ENCODE data around the gene NKX6-1.

The NKX6-1 gene

DNA sequence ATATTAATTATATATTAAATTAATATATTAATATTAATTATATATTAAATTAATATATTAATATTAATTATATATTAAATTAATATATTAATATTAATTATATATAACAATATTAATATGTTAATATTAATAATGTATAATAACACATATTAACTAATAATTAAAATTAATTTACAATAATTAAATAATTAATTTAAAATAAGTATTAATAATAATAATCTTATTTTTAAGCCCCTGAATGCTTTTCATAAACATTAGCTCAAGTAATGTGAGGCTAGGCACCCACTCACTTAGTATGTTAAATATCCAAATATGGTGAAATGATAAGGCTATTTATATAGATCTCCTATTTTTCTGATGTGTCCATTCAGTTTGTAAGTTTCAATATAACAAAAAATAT is 26.9 kb downstream of the NKX6-1 start:
- no peaks in the 10 kb centered on the region for H3K79me2 ChIP-seq (ENCODE audit: insufficient read depth, low read length)
- no peaks in the 10 kb centered on the region for H3K27me3 ChIP-seq (ENCODE audit: insufficient read depth, low read length, poor library complexity, severe bottlenecking)
- H2AFZ ChIP-seq (ENCODE audit: low read length), result no peak overlapping the region
- no peaks in the 10 kb centered on the region for H3K4me1 ChIP-seq (ENCODE audit: insufficient read depth, low read length, poor library complexity, severe bottlenecking)
- H3K9me2 ChIP-seq (replicated peaks; ENCODE audit: low read depth, low read length), result no peaks in the 10 kb centered on the region
- H3K9ac ChIP-seq (ENCODE audit: low read depth, low read length, poor library complexity, severe bottlenecking), result no peak overlapping the region
- no peaks in the 10 kb centered on the region for H4K20me1 ChIP-seq (ENCODE audit: insufficient read depth, low read length, poor library complexity, severe bottlenecking)
- no peaks in the 10 kb centered on the region for H3F3A ChIP-seq (ENCODE audit: low read depth)
- H3K4me2 ChIP-seq (ENCODE audit: low read depth, low read length, poor library complexity, severe bottlenecking), result no peak overlapping the region
- no peak overlapping the region for H3K4me3 ChIP-seq (ENCODE audit: low read length, poor library complexity, severe bottlenecking)
- no peak for TF ChIP-seq EZH2phosphoT487 (IDR thresholded peaks at IDR 0.05; ENCODE audit: borderline replicate concordance)
- TF ChIP-seq, protein P1, sequence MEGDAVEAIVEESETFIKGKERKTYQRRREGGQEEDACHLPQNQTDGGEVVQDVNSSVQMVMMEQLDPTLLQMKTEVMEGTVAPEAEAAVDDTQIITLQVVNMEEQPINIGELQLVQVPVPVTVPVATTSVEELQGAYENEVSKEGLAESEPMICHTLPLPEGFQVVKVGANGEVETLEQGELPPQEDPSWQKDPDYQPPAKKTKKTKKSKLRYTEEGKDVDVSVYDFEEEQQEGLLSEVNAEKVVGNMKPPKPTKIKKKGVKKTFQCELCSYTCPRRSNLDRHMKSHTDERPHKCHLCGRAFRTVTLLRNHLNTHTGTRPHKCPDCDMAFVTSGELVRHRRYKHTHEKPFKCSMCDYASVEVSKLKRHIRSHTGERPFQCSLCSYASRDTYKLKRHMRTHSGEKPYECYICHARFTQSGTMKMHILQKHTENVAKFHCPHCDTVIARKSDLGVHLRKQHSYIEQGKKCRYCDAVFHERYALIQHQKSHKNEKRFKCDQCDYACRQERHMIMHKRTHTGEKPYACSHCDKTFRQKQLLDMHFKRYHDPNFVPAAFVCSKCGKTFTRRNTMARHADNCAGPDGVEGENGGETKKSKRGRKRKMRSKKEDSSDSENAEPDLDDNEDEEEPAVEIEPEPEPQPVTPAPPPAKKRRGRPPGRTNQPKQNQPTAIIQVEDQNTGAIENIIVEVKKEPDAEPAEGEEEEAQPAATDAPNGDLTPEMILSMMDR (conservative IDR thresholded peaks at IDR 0.05; ENCODE audit: low read length), result no peak
- no peaks in the 10 kb centered on the region for H3K36me3 ChIP-seq (ENCODE audit: insufficient read depth, low read length)
- no peaks in the 10 kb centered on the region for H3K9me3 ChIP-seq (ENCODE audit: insufficient read depth, low read depth, low read length)

DNA sequence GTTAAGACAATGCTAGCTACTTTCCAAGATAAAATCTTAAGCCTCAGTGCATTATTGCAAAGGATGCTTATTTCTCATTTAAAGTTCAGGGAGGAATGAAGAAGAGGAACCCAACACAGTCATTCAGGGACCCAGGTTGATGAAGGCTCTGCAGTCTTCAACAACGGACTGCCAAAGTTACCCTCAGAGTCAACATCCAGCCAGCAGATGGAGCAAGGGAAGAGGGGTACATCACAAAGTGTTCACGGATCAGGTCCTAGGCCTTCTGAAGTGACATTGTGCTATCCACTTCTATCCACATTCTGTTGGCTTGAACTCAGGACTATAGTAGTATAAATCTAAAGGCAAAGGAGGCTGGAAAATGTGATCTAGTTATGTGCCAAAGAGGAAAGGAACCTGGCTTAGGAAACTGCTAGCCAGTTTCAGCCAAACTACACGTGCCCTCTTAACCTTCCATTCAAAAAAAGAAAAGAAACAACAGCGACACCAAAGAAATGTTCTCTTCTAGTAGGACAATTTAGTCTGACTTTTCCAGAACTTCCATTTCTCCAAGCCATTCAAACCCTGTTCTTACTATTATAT is 28.8 kb downstream of the NKX6-1 start:
- Histone ChIP-seq H2AFZ (ENCODE audit: low read length) (no peak overlapping the region), H3K79me2 (ENCODE audit: insufficient read depth, low read length) (no peaks in the 10 kb centered on the region), H3K36me3 (ENCODE audit: insufficient read depth, low read length) (no peaks in the 10 kb centered on the region), H4K20me1 (ENCODE audit: insufficient read depth, low read length, poor library complexity, severe bottlenecking) (no peaks in the 10 kb centered on the region), H3K4me2 (ENCODE audit: low read depth, low read length, poor library complexity, severe bottlenecking) (no peak overlapping the region), H3F3A (ENCODE audit: low read depth) (no peaks in the 10 kb centered on the region), H3K9me3 (ENCODE audit: insufficient read depth, low read depth, low read length) (no peaks in the 10 kb centered on the region), H3K4me1 (ENCODE audit: insufficient read depth, low read length, poor library complexity, severe bottlenecking) (no peaks in the 10 kb centered on the region), H3K9me2 (replicated peaks; ENCODE audit: low read depth, low read length) (no peaks in the 10 kb centered on the region), H3K4me3 (ENCODE audit: low read length, poor library complexity, severe bottlenecking) (no peak overlapping the region), H3K27me3 (ENCODE audit: insufficient read depth, low read length, poor library complexity, severe bottlenecking) (no peaks in the 10 kb centered on the region), H3K9ac (ENCODE audit: low read depth, low read length, poor library complexity, severe bottlenecking) (no peak overlapping the region)
- TF ChIP-seq, protein P1 (conservative IDR thresholded peaks at IDR 0.05; ENCODE audit: low read length), result peak; percentile 45
- TF ChIP-seq EZH2phosphoT487 (IDR thresholded peaks at IDR 0.05; ENCODE audit: borderline replicate concordance), result no peak

DNA sequence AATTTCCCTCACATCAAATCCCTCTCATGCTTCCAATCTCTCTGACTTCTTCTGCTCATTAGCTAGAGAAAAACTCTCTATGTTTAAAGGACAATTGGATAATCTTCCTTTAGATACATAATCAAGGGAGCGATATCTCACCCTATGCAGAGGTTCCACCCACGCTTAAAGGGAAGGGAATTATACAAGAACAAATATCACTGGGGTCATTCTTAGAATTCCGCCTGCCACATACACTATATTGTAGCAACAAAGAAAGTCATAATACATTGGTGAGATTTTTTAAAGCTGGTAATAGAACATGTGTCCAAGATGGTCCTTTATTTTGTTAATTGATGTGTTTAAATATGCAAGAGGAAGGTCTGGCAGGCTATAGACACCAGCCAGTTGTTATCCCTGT is 31.5 kb downstream of the NKX6-1 start:
- H3F3A ChIP-seq (ENCODE audit: low read depth), result no peaks in the 10 kb centered on the region
- TF ChIP-seq, protein P1 (conservative IDR thresholded peaks at IDR 0.05; ENCODE audit: low read length), result no peak
- TF ChIP-seq EZH2phosphoT487 (IDR thresholded peaks at IDR 0.05; ENCODE audit: borderline replicate concordance), result no peak

More for the DNA sequence above, 31.5 kb downstream of the NKX6-1 start:
- Histone ChIP-seq H3K9ac (ENCODE audit: low read depth, low read length, poor library complexity, severe bottlenecking) (no peak overlapping the region), H3K27me3 (ENCODE audit: insufficient read depth, low read length, poor library complexity, severe bottlenecking) (no peaks in the 10 kb centered on the region), H2AFZ (ENCODE audit: low read length) (no peak overlapping the region), H3K9me3 (ENCODE audit: insufficient read depth, low read depth, low read length) (no peaks in the 10 kb centered on the region; the same call in 1 of the 2 replicates), H3K4me1 (ENCODE audit: insufficient read depth, low read length, poor library complexity, severe bottlenecking) (no peaks in the 10 kb centered on the region), H3K9me2 (replicated peaks; ENCODE audit: low read depth, low read length) (no peaks in the 10 kb centered on the region), H3K36me3 (ENCODE audit: insufficient read depth, low read length) (no peaks in the 10 kb centered on the region), H3K79me2 (ENCODE audit: insufficient read depth, low read length) (no peaks in the 10 kb centered on the region), H3K4me2 (ENCODE audit: low read depth, low read length, poor library complexity, severe bottlenecking) (no peak overlapping the region), H4K20me1 (ENCODE audit: insufficient read depth, low read length, poor library complexity, severe bottlenecking) (no peaks in the 10 kb centered on the region), H3K4me3 (ENCODE audit: low read length, poor library complexity, severe bottlenecking) (no peak overlapping the region)

Data from Loucy (cell line).